Gastroesophageal sphincter (tissue), 3 donors: ENCODE measurements around the gene FAM72C.
"Not testable (repeated sequence)": the region's sequence is repeated elsewhere in the genome, so short reads cannot be mapped to it uniquely, and the experiment has no call there.

ENCODE experiments used
- CTCF ChIP-seq, 4 experiments: fragments of 200-600 bp in 2 of 4; fragments of 450-650 bp in 2 of 4; sonication (generic) in 1 of 4; IDR thresholded peaks; one replicate each; pipeline ENCODE4 v1.5.1; 2017 to 2019; ENCODE audit warnings: antibody characterized with exemption in 4 of 4, mild to moderate bottlenecking in 2 of 4, moderate library complexity in 2 of 4
- POLR2A ChIP-seq, 2 donors: fragments of 450-650 bp; IDR thresholded peaks; one replicate each; pipeline ENCODE4 v1.6.1; 2017; ENCODE audit warnings: antibody characterized with exemption in 2 of 2, mild to moderate bottlenecking in 2 of 2, moderate library complexity in 1 of 2
- POLR2AphosphoS5 ChIP-seq: sonication (generic); formaldehyde crosslinking; IDR thresholded peaks from one replicate; pipeline ENCODE4 v1.6.1; 2017; ENCODE audit warnings: antibody characterized with exemption

- not testable (repeated sequence) for TF ChIP-seq CTCF (IDR thresholded peaks at IDR 0.05); POLR2A (IDR thresholded peaks at IDR 0.05); POLR2AphosphoS5
Measured at GRCh38 chr1:143939666-143940065, 32.1 kb downstream of the FAM72C start.
